H1 (cell line): ENCODE measurements around the gene GIPC2. TPM values are rescaled to one million over a fixed set of nuclear protein-coding genes. Genes with fewer than 3 reads are reported as not detected.

Experiments
- FOSL1 ChIP-seq: IDR thresholded peaks from 2 replicates; pipeline ENCODE4 v1.6.1; 2011; ENCODE audit warnings: mild to moderate bottlenecking, low read depth, low read length, moderate library complexity; ENCODE audit not compliant: insufficient read depth
- GABPA ChIP-seq: IDR thresholded peaks from 2 replicates; pipeline ENCODE4 v1.6.1; 2011; ENCODE audit warnings: mild to moderate bottlenecking, low read length, moderate library complexity, borderline replicate concordance; ENCODE audit not compliant: insufficient read depth
- MAX ChIP-seq: IDR thresholded peaks from 2 replicates; pipeline ENCODE4 v1.6.1; 2012; ENCODE audit warnings: inconsistent platforms
- SP1 ChIP-seq: IDR thresholded peaks from 2 replicates; pipeline ENCODE4 v1.6.1; 2011; ENCODE audit warnings: low read depth, low read length
- SP2 ChIP-seq: IDR thresholded peaks from 2 replicates; pipeline ENCODE4 v1.6.1; 2012; ENCODE audit warnings: mild to moderate bottlenecking, low read length, inconsistent platforms
- SUZ12 ChIP-seq: fragments of 200-600 bp; sonication (generic); IDR thresholded peaks from 2 replicates; pipeline ENCODE4 v1.6.1; 2012; ENCODE audit warnings: mild to moderate bottlenecking, inconsistent platforms, low read length, moderate library complexity, mixed read lengths
- TBP ChIP-seq: IDR thresholded peaks from 2 replicates; pipeline ENCODE4 v1.6.1; 2011; ENCODE audit warnings: low read depth, low read length, improper control_type of control experiment
- polyA plus RNA-seq, 7 experiments: library from polyadenylated mRNA; depleted of rRNA in 3 of 7; stranded (reverse) in 5 of 7; unstranded in 2 of 7; fragments of >200 nt in 5 of 7; fragments of 200-250 nt in 2 of 7; gene quantifications; 1 replicate in 5 of 7; 2 replicates in 1 of 7; 4 replicates in 1 of 7; pipeline versions ENCODE4 v1.2.1 to v1.2.3, GENCODE V29; 2011 to 2013; ENCODE audit warnings: missing spikeins in 2 of 7, mixed read lengths in 2 of 7
- total RNA-seq: library from RNA; stranded (reverse); fragmentation: NEBNext Ultra II Directional; extraction: Animal tissue kit (Norgen Biotek cat#: 25700); gene quantifications from 2 replicates; pipeline ENCODE4 v1.2.1, GENCODE V29; 2021
- TF ChIP-seq, protein P1 (sequence below), 3 experiments: IDR thresholded peaks; 1 replicate in 2 of 3; 2 replicates in 1 of 3; pipeline versions ENCODE4 v1.5.1 to v1.6.1; 2011; ENCODE audit warnings: low read length in 3 of 3, mild to moderate bottlenecking in 3 of 3, inconsistent platforms in 2 of 3, low read depth in 1 of 3, moderate library complexity in 1 of 3; ENCODE audit not compliant: insufficient read depth in 1 of 3; ENCODE audit errors: control extremely low read depth in 1 of 3

Gene GIPC2
- total and polyA plus RNA-seq, 2 of the 8 experiments (the other 6 are each of a cell fraction or from before 2014, with no cell fraction given): 0.29 to 0.69 TPM

DNA sequence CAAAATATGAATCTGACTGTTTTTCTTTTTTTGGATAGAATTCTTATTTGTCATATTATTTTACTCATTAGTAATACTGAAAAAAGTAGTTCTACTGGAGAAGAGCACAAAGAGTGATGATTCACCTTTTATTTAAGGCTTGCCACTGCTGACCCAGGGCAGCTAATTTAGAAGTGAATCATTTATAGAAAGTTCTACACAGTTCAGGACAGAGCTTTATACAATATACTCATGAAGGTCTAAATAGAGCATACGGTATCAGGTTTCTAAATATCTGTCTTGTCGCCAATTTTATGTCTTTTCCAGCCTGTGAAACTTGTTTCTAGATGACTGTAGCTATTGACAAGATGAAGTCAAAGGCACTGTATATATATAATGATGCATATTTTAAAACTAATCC lies 25.0 kb downstream of the GIPC2 start (continued):
- TF ChIP-seq TBP (no peak), SP2 (no peak), SUZ12 (no peak), SP1 (no peak), FOSL1 (no peak), GABPA (no peak), MAX (no peak)
- TF ChIP-seq, protein P1, sequence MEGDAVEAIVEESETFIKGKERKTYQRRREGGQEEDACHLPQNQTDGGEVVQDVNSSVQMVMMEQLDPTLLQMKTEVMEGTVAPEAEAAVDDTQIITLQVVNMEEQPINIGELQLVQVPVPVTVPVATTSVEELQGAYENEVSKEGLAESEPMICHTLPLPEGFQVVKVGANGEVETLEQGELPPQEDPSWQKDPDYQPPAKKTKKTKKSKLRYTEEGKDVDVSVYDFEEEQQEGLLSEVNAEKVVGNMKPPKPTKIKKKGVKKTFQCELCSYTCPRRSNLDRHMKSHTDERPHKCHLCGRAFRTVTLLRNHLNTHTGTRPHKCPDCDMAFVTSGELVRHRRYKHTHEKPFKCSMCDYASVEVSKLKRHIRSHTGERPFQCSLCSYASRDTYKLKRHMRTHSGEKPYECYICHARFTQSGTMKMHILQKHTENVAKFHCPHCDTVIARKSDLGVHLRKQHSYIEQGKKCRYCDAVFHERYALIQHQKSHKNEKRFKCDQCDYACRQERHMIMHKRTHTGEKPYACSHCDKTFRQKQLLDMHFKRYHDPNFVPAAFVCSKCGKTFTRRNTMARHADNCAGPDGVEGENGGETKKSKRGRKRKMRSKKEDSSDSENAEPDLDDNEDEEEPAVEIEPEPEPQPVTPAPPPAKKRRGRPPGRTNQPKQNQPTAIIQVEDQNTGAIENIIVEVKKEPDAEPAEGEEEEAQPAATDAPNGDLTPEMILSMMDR (IDR thresholded peaks at IDR 0.05; ENCODE audit: control extremely low read depth in 1 of 3, insufficient read depth in 1 of 3, low read depth in 1 of 3, low read length in 3 of 3): no peak
